Left renal cortex interstitium (tissue), 4 donors: ENCODE measurements around the gene ATP9B. TPM values are rescaled to one million over a fixed set of nuclear protein-coding genes. Genes with fewer than 3 reads are reported as not detected.

ENCODE experiments used
- DNase-seq, 4 donors: peaks; one replicate each; pipeline ENCODE4 v3.0.0-alpha.2; 2013; ENCODE audit warnings: low read depth in 4 of 4, low spot score in 2 of 4, missing footprints in 1 of 4
- polyA plus RNA-seq, 4 donors: library from polyadenylated mRNA; unstranded; fragments of 120-200 nt; gene quantifications; one replicate each; pipeline ENCODE4 v1.2.1, GENCODE V29; 2013; ENCODE audit not compliant: insufficient read length in 4 of 4

Gene ATP9B
- polyA plus RNA-seq, 4 donors: 27.9 to 36.8 (median 35.9) TPM

DNA sequence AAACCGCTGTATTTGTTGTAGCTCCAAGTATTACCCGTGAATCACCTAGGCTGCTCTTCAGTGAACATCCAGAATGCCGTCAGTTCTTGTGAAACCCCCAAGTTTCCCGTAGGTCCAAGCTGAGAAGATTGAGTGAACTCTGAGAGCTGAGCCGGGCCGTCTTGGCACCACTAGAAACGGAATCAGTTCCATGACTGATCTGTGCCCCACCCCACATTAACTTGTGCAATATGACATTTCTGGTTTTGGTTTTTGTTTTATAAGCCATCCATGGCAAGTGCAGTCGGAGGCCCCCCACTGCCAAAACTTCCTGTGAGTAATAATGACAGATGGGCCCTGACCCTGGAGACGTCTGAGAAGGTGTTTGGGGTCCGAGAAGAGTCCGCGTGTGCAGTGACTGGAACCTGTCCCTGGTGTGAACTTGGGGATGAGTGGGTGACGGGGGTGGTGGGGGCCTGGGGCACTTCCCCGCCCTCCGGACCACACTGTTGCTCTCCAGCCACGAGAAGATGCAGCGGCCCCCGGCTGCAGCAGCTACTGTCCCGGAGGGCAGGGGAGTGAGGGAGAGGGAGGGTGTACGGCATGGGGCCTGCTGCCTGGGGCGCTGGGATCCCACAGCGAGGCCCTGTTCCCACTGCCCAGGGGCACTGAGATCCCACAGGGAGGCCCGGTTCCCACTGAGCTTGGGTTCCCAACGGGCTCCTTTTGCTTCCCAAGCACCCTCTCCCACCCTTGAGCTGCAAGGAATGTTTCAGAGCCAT, 353.0 kb downstream of the ATP9B start:
- no peak for DNase-seq

GRCh38 chr18:79422783-79423165, 353.6 kb downstream of the ATP9B start:
- no peak for DNase-seq

DNA sequence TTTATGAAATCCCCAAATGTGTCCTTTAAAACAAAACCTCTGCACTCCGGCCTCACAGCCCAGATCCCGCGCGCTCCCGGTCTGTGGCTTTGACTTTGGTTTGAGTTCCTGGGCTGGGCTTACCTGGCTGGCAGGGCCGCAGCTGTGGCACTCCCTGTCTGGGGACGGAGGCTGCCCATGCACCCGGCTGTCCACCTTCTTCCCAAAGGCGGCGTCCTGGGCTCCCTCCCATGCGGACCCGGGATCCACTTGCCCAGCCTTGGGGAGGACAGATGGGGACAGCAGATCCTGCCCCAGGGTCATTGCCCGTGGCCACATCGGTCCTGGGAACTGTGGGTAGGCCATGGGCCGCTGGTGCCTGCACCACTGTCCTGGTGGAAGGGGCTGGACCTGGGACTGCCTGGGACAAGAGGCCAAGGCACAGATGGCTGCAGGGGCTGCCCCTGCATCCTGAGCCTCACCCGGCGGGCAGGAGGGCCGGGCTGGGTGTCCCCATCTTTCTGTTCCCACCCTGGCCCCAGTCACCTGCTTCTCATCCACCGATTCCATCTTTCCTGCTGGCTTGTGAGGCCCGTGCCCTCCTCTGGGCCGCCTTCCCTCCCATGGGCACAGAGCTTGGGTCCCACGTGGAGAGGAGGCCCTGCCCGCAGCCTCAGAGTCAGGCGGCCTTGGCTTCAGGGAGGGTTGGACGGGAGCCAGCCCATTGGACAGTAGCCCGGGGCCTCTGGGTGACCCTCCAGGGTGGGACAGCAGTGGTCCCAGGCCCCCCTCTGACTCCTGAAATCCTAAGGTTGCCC, 354.2 kb downstream of the ATP9B start:
- DNase-seq: no peak

GRCh38 chr18:79424008-79424565, 354.9 kb downstream of the ATP9B start:
- no peak for DNase-seq

DNA sequence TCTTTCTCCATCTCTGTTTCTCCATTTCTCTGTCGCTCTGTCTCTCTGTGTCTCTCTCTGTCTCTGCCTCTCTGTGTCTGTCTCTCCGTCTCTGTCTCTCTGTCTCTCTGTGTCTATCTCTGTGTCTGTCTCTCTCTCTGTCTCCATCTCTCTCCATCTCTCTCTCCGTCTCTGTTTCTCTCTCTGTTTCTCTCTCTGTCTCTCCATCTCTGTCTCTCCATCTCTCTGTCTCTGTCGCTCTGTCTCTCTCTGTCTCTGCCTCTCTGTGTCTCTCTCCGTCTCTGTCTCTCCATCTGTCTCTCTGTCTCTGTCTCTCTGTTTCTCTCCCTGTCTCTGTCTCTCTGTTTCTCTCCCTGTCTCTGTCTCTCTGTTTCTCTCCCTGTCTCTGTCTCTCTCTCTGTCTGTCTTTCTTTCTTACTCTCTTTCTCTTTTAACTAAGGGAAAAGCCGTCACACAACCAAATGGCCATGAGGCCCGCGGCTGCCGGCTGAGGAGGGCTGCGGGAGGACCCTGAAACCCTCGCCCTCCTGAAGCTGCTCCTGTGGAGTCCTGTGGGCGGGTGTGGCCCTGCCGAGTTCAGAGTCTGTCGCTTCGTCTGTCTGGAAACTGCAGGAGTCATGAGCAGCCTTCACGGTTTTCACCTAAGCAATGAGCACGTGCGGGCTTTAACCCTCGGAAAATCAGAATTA, 355.8 kb downstream of the ATP9B start:
- no peak for DNase-seq

DNA sequence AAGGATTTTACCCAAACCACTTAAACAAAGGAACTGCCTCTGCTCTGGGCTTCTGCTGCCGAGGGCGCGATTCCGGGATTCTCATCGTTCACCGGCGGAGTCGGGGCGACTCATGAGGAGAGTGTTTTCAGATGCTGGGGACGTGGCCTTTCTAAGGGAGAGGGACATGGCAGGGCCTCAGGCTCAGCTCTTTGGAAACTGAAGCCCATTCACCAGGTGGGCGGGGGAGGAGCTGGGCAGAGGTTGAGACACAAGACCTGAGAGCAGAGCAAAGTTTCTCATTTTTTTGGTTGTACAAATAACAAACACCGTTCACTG, 356.3 kb downstream of the ATP9B start:
- no peak for DNase-seq

DNA sequence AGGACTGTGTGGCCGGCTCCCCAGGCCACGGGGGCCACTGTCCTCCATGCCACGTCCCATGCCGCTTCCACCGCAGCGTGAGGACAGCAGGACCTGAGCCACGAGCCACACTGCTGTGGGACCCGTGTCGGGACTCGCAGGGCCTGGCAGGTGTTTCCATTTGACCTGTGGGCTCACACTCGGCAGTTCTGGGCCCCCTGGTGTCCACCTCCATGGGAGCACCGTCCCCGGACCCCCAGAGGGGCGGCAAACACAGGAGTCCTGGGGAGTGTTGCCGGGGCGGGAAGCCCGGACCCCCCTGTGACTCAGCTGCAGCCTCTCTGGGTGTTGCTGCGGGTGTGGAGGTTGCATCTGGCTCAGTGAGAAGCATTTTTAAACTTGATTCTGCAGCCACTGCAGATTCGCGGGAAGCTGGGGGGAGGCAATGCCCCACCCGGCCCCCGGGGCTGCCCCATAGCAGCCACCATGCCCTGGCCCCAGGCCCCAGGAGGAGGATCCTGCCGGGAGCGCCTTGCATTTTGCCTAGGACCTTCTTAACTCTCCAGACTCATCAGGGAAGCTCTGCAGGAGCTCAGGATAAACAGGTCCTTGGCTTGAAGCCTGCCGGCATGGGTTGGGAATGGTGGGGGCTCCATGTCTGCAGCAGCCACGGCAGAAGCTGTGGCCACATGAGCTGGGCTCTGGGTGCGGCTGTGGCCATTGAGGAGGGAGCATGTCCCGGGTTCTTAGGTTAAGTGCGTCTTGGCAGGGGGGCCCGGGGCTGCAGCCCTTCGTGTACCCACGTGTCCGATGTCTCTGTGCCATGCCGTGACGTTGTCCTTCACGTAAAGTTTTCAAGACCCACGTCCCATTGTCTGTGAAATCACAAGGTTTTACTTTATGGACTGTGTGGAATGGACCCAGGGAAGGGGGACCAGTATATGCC, 357.4 kb downstream of the ATP9B start:
- no peak for DNase-seq

GRCh38 chr18:79427368-79428225, 358.4 kb downstream of the ATP9B start:
- DNase-seq: no peak

Other genes with a start within 250 kb of the ATP9B start
- gene SALL3, start 89.6 kb upstream of the ATP9B start, polyA plus RNA-seq: 10 to 100 TPM in 2 of 4 donors, 1 to 10 TPM in 2; 7.2 to 11.2 (median 10.1) TPM